Measurements from ENCODE around the gene SHOC2.

- TF ChIP-seq CTCF (IDR thresholded peaks at IDR 0.05; ENCODE audit: poor library complexity, severe bottlenecking): no peak
- TF ChIP-seq POLR2AphosphoS5 (IDR thresholded peaks at IDR 0.05): no peak
- no peak for TF ChIP-seq EZH2 (IDR thresholded peaks at IDR 0.05; ENCODE audit: borderline replicate concordance, insufficient read depth, low read length, poor library complexity, severe bottlenecking)
Measured at GRCh38 chr10:111015181-111015580, 95.8 kb downstream of the SHOC2 start.
